PC-9 (cell line): ENCODE results near the gene INO80. TPM values are rescaled to one million over a fixed set of nuclear protein-coding genes. Genes with fewer than 3 reads are reported as not detected.

ENCODE experiments used
- BruUV-seq: library from RNA; stranded (reverse); fragments of 400-500 nt; replicated peaks from 2 replicates; lab custom pipeline; 2021; lab: Mats Ljungman, UMichigan
- CTCF ChIA-PET: fragments of 300-600 bp; sonication (Branson Sonifier 250); formaldehyde crosslinking; loops from one replicate; lab custom pipeline; 2022; ENCODE audit warnings: antibody characterized with exemption; lab: Charles Lee
- POLR2A ChIA-PET: fragments of 300-600 bp; sonication (Branson Sonifier 250); formaldehyde crosslinking; loops from one replicate; lab custom pipeline; 2022; ENCODE audit warnings: antibody characterized with exemption; ENCODE audit not compliant: unreplicated experiment; lab: Charles Lee
- DNase-seq, 2 experiments: peaks; one replicate each; pipeline versions ENCODE4 v3.0.0 to v3.0.0-alpha.2; 2015 to 2022; ENCODE audit warnings: mixed read lengths in 1 of 2
- H2AFZ ChIP-seq: fragments of 200-600 bp; sonication (generic); 2 replicates; pipeline ENCODE4 v1.8.1; 2017; ENCODE audit warnings: antibody characterized with exemption
- H3F3A ChIP-seq: fragments of 200-600 bp; sonication (generic); 2 replicates; pipeline ENCODE4 v1.8.1; 2017; ENCODE audit warnings: antibody characterized with exemption, mild to moderate bottlenecking, low read depth; ENCODE audit not compliant: insufficient read depth
- H3K27ac ChIP-seq: fragments of 200-600 bp; sonication (generic); 2 replicates; pipeline ENCODE4 v1.6.1; 2016; ENCODE audit warnings: mixed run types
- H3K27me3 ChIP-seq: fragments of 200-600 bp; sonication (generic); 2 replicates; pipeline ENCODE4 v1.6.1; 2016; ENCODE audit warnings: low read depth, mixed run types; ENCODE audit not compliant: insufficient read depth
- H3K36me3 ChIP-seq: fragments of 200-600 bp; sonication (generic); 2 replicates; pipeline ENCODE4 v1.6.1; 2016; ENCODE audit warnings: low read depth, mixed run types
- H3K4me1 ChIP-seq: fragments of 200-600 bp; sonication (generic); replicated peaks from 2 replicates; pipeline ENCODE4 v1.6.1; 2016; ENCODE audit warnings: mixed run types; ENCODE audit not compliant: insufficient read depth
- H3K4me2 ChIP-seq: fragments of 200-600 bp; sonication (generic); 2 replicates; pipeline ENCODE4 v1.6.1; 2017; ENCODE audit warnings: mixed run types
- H3K4me3 ChIP-seq: fragments of 200-600 bp; sonication (generic); 2 replicates; pipeline ENCODE4 v1.6.1; 2016; ENCODE audit warnings: mixed run types
- H3K79me2 ChIP-seq: fragments of 200-600 bp; sonication (generic); 2 replicates; pipeline ENCODE4 v1.6.1; 2017; ENCODE audit warnings: low read depth, mixed run types
- H3K9me2 ChIP-seq: fragments of 200-600 bp; sonication (generic); 2 replicates; pipeline ENCODE4 v1.8.1; 2017; ENCODE audit warnings: mild to moderate bottlenecking; ENCODE audit not compliant: insufficient read depth
- H3K9me3 ChIP-seq: fragments of 200-600 bp; sonication (generic); 2 replicates; pipeline ENCODE4 v1.8.1; 2016; ENCODE audit warnings: low read depth; ENCODE audit not compliant: insufficient read depth
- H4K20me1 ChIP-seq: fragments of 200-600 bp; sonication (generic); 2 replicates; pipeline ENCODE4 v1.8.1; 2017; ENCODE audit not compliant: insufficient read depth
- CTCF ChIP-seq: fragments of 200-600 bp; sonication (generic); conservative IDR thresholded peaks from 2 replicates; pipeline ENCODE4 v1.6.1; 2017; ENCODE audit warnings: mixed run types, antibody characterized with exemption, mild to moderate bottlenecking, moderate library complexity
- EZH2 ChIP-seq: fragments of 200-600 bp; sonication (generic); IDR thresholded peaks from 2 replicates; pipeline ENCODE4 v1.8.0; 2017; ENCODE audit warnings: antibody characterized with exemption, low read depth
- intact Hi-C: fragments of 100-400 bp; cut with micrococcal nuclease; formaldehyde crosslinking; loops from one replicate; pipeline ENCODE4 v1.10.0; 2022; ENCODE audit not compliant: unreplicated experiment
- total RNA-seq: library from RNA; stranded (reverse); gene quantifications from 2 replicates; pipeline ENCODE4 v1.2.3, GENCODE V29; 2021

INO80 gene
- total RNA-seq, 1 experiment from 2014 or later: 18.8 TPM

GRCh38 chr15:41028853-41029252, 87.2 kb downstream of the INO80 start:
- no peaks in the 10 kb centered on the region for H3K36me3 ChIP-seq
- POLR2A ChIA-PET: no interaction called here

GRCh38 chr15:41025393-41025792, 90.7 kb downstream of the INO80 start:
- no peaks in the 10 kb centered on the region for H3K4me1 ChIP-seq
- no peak overlapping the region for H2AFZ ChIP-seq
- no peak for DNase-seq
- no peaks in the 10 kb centered on the region for H3K27me3 ChIP-seq
- H3K4me3 ChIP-seq: no peak overlapping the region
- no peaks in the 10 kb centered on the region for H3K9me2 ChIP-seq
- no peak overlapping the region for H3K27ac ChIP-seq
- H3F3A ChIP-seq: peaks cover 12% of the 10 kb centered on the region; the same call in 1 of the 2 replicates
- BruUV-seq: no TSS peak
- POLR2A ChIA-PET: interaction anchor here (0.6 kb wide), 1 partner anchor 42 kb away, joined by 13 read pairs; no protein-coding TSS in a partner anchor
- TF ChIP-seq CTCF: no peak
- TF ChIP-seq EZH2: no peak
- CTCF ChIA-PET: no interaction called here
- intact Hi-C loops: no loop called here
- H4K20me1 ChIP-seq: no peaks in the 10 kb centered on the region; the same call in 1 of the 2 replicates
- no peaks in the 10 kb centered on the region for H3K79me2 ChIP-seq
- H3K36me3 ChIP-seq: no peaks in the 10 kb centered on the region; the same call in 1 of the 2 replicates
- H3K9me3 ChIP-seq: no peaks in the 10 kb centered on the region
- no peak overlapping the region for H3K4me2 ChIP-seq

More at GRCh38 chr15:41028853-41029252, 87.2 kb downstream of the INO80 start:
- no peak overlapping the region for H3K4me3 ChIP-seq
- H4K20me1 ChIP-seq: no peaks in the 10 kb centered on the region; the same call in 1 of the 2 replicates
- intact Hi-C loops: no loop called here
- no peak overlapping the region for H3K4me2 ChIP-seq
- H3K9me2 ChIP-seq: no peaks in the 10 kb centered on the region
- TF ChIP-seq CTCF: no peak
- no peaks in the 10 kb centered on the region for H3K4me1 ChIP-seq
- H3K27me3 ChIP-seq: no peaks in the 10 kb centered on the region
- no peaks in the 10 kb centered on the region for H3K79me2 ChIP-seq
- H3K27ac ChIP-seq: no peak overlapping the region
- DNase-seq: no peak
- CTCF ChIA-PET: interaction anchor here (0.6 kb wide), 2 partner anchors 98 to 160 kb away, joined by 3 to 4 read pairs; no protein-coding TSS in a partner anchor
- no TSS peak for BruUV-seq
- H3F3A ChIP-seq: no peaks in the 10 kb centered on the region
- H3K9me3 ChIP-seq: no peaks in the 10 kb centered on the region
- H2AFZ ChIP-seq: no peak overlapping the region

GRCh38 chr15:41024885-41025284, 91.2 kb downstream of the INO80 start:
- Histone ChIP-seq H3K27me3 (no peaks in the 10 kb centered on the region), H3K4me2 (no peak overlapping the region), H3F3A (peaks cover 13% of the 10 kb centered on the region; the same call in 1 of the 2 replicates), H3K27ac (no peak overlapping the region), H3K9me2 (no peaks in the 10 kb centered on the region), H3K9me3 (no peaks in the 10 kb centered on the region), H4K20me1 (no peaks in the 10 kb centered on the region), H3K4me1 (no peaks in the 10 kb centered on the region), H3K36me3 (no peaks in the 10 kb centered on the region; the same call in 1 of the 2 replicates), H3K4me3 (no peak overlapping the region), H2AFZ (no peak overlapping the region), H3K79me2 (no peaks in the 10 kb centered on the region)
- no peak for TF ChIP-seq EZH2
- no peak for TF ChIP-seq CTCF
- intact Hi-C loops: no loop called here
- CTCF ChIA-PET: no interaction called here
- BruUV-seq: no TSS peak
- DNase-seq: no peak
- POLR2A ChIA-PET: no interaction called here
